Upper lobe of right lung (tissue), 1 donor: ENCODE results near the gene DAPK2. TPM values are rescaled to one million over a fixed set of nuclear protein-coding genes. Genes with fewer than 3 reads are reported as not detected.

Experiments used
- ATAC-seq: fragments of 200-7000 bp; cut with Tn5 transposase; one replicate; pipeline ENCODE4 v1.9.1; 2020; ENCODE audit warnings: mild to moderate bottlenecking, moderate library complexity
- DNase-seq: peaks from one replicate; pipeline ENCODE4 v3.0.0-alpha.2; 2020
- H3K27ac ChIP-seq: fragments of 200-600 bp; one replicate; pipeline ENCODE4 v1.8.0; 2022
- H3K27me3 ChIP-seq: fragments of 200-600 bp; one replicate; pipeline ENCODE4 v1.8.0; 2022; ENCODE audit warnings: mild to moderate bottlenecking
- H3K36me3 ChIP-seq: fragments of 200-600 bp; one replicate; pipeline ENCODE4 v1.8.0; 2022
- H3K4me1 ChIP-seq: fragments of 200-600 bp; one replicate; pipeline ENCODE4 v1.8.0; 2022
- H3K4me3 ChIP-seq: fragments of 200-600 bp; one replicate; pipeline ENCODE4 v1.8.0; 2022; ENCODE audit warnings: mild to moderate bottlenecking
- H3K9me3 ChIP-seq: fragments of 200-600 bp; one replicate; pipeline ENCODE4 v1.8.0; 2022
- CTCF ChIP-seq: fragments of 200-600 bp; IDR thresholded peaks from one replicate; pipeline ENCODE4 v1.8.0; 2022; ENCODE audit warnings: antibody characterized with exemption
- intact Hi-C: fragments of 100-400 bp; cut with DNase I; formaldehyde crosslinking; loops from one replicate; pipeline ENCODE4 v1.11.0; 2022
- total RNA-seq: library from RNA; stranded (reverse); fragmentation: NEBNext Ultra II Directional; extraction: Animal tissue kit (Norgen Biotek cat#: 25700); gene quantifications from one replicate; pipeline ENCODE4 v1.2.1, GENCODE V29; 2021
- donor health status: DM: no; HTN: yes; CAD: no; lungs with severe emphysema.

Gene DAPK2
- total RNA-seq, 1 donor from 2014 or later, result 73.3 TPM

- Histone ChIP-seq H3K9me3 (no peaks in the 10 kb centered on the region), H3K4me3 (no peak overlapping the region), H3K27me3 (no peaks in the 10 kb centered on the region), H3K36me3 (no peaks in the 10 kb centered on the region), H3K4me1 (peaks cover 17% of the 10 kb centered on the region), H3K27ac (no peak overlapping the region)
- DNase-seq (no peak), ATAC-seq (no peak)
- no peak for TF ChIP-seq CTCF
- intact Hi-C loops, result loop anchor here (10.0 kb wide), 1 partner anchor 136 kb away; no protein-coding TSS in a partner anchor
These were observed 155.7 kb downstream of the DAPK2 start for GRCh38 chr15:63890617-63891016.

GRCh38 chr15:63889831-63890230 is 156.5 kb downstream of the DAPK2 start:
- no peak overlapping the region for H3K4me3 ChIP-seq
- no peak overlapping the region for H3K27ac ChIP-seq
- peaks cover 17% of the 10 kb centered on the region for H3K4me1 ChIP-seq
- intact Hi-C loops, result loop anchor here (10.0 kb wide), 1 partner anchor 135 kb away; no protein-coding TSS in a partner anchor
- no peaks in the 10 kb centered on the region for H3K9me3 ChIP-seq
- no peak for TF ChIP-seq CTCF
- no peaks in the 10 kb centered on the region for H3K36me3 ChIP-seq
- DNase-seq (peak; percentile 15), ATAC-seq (no peak)
- no peaks in the 10 kb centered on the region for H3K27me3 ChIP-seq

GRCh38 chr15:63888823-63889222 is 157.5 kb downstream of the DAPK2 start:
- DNase-seq (peak; percentile 16), ATAC-seq (no peak)
- Histone ChIP-seq H3K4me3 (no peak overlapping the region), H3K27me3 (no peaks in the 10 kb centered on the region), H3K9me3 (no peaks in the 10 kb centered on the region), H3K4me1 (peaks cover 17% of the 10 kb centered on the region), H3K27ac (no peak overlapping the region), H3K36me3 (no peaks in the 10 kb centered on the region)
- TF ChIP-seq CTCF, result no peak
- intact Hi-C loops, result no loop called here

- Histone ChIP-seq H3K36me3 (no peaks in the 10 kb centered on the region), H3K27ac (no peak overlapping the region), H3K4me3 (no peak overlapping the region), H3K4me1 (peaks cover 14% of the 10 kb centered on the region), H3K9me3 (no peaks in the 10 kb centered on the region), H3K27me3 (no peaks in the 10 kb centered on the region)
- DNase-seq (peak; percentile 35), ATAC-seq (no peak)
- intact Hi-C loops, result no loop called here
- TF ChIP-seq CTCF, result no peak
These were observed 158.1 kb downstream of the DAPK2 start for GRCh38 chr15:63888146-63888545.

GRCh38 chr15:63887630-63888029 is 158.7 kb downstream of the DAPK2 start:
- ATAC-seq (peak; percentile 45), DNase-seq (peak; percentile 49)
- Histone ChIP-seq H3K27ac (no peak overlapping the region), H3K4me3 (no peak overlapping the region), H3K36me3 (no peaks in the 10 kb centered on the region), H3K27me3 (no peaks in the 10 kb centered on the region), H3K9me3 (no peaks in the 10 kb centered on the region), H3K4me1 (peaks cover 12% of the 10 kb centered on the region)
- intact Hi-C loops, result no loop called here
- no peak for TF ChIP-seq CTCF

- H3K9me3 ChIP-seq, result no peaks in the 10 kb centered on the region
- no peak overlapping the region for H3K4me3 ChIP-seq
- no peak for TF ChIP-seq CTCF
- intact Hi-C loops, result no loop called here
- ATAC-seq (no peak), DNase-seq (peak; percentile 48)
- H3K27me3 ChIP-seq, result no peaks in the 10 kb centered on the region
- H3K4me1 ChIP-seq, result no peaks in the 10 kb centered on the region
- H3K27ac ChIP-seq, result no peak overlapping the region
- H3K36me3 ChIP-seq, result no peaks in the 10 kb centered on the region
These were observed 161.3 kb downstream of the DAPK2 start for GRCh38 chr15:63884953-63885352.
